HG02571 (cell line): ENCODE measurements around the gene FER.
A peak's percentile ranks its signal among the peaks of the same experiment; 100 is the strongest.
"Not testable (repeated sequence)": the region's sequence is repeated elsewhere in the genome, so short reads cannot be mapped to it uniquely, and the experiment has no call there.

ENCODE experiments used
- ATAC-seq: cut with Tn5 transposase; IDR thresholded peaks from one replicate; pipeline ENCODE4 v1.9.1; 2021; ENCODE audit warnings: mild to moderate bottlenecking, moderate library complexity; ENCODE audit not compliant: unreplicated experiment

The FER gene

DNA sequence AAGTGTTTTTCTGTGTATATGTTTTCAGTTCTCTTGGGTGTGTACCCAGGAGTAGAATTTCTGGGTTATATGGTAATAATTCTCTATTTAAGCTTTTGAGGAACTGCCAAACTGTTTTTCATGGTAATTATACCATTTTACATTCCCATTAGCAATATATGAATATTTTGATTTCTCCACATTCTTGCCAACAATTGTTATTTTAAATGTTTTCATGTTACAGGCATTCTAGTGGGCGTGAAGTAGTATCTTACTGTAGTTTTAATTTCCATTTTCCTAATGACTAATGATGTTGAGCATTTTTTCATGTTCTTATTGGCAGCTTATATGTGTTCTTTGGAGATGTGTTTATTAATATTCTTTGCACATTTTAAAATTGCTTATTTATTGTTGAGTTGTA lies 199.5 kb downstream of the FER start:
- ATAC-seq: no peak

DNA sequence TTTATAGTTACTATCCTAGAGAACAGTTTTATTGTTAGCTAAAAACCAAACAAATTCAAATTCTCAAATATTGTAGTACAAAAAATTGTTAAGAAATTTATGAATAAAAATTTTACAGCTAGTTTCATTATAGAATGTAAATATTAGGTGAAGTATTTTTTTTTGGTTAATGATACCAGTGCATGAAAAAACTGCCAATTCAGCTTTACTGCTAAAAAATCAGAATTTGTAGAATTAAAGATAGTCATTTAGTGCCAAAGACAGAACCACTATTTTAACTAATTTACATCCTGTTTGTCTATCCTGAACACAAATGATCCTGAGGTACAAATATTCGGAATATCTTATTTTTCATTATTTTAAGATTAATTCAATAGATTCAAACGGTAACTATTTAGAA lies 202.6 kb downstream of the FER start:
- ATAC-seq: no peak

DNA sequence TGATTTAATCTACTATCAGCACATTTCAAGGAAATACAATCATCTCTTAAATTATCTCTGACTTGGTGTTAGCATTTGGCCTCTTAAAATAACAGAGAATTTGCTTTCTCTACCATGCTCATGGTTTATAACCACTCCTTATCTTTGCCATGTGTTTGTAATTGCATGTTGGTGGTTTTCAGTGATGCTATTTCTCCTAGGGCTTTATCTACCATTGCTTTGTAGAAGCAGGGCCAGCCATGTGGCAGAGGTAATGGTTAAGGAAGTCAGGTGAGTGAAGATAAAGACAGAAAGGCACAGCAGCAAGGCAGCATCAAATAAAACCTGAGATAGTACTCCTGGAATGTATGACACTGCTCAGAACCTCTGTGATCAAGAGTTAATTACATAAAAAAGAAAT lies 206.2 kb downstream of the FER start:
- no peak for ATAC-seq

DNA sequence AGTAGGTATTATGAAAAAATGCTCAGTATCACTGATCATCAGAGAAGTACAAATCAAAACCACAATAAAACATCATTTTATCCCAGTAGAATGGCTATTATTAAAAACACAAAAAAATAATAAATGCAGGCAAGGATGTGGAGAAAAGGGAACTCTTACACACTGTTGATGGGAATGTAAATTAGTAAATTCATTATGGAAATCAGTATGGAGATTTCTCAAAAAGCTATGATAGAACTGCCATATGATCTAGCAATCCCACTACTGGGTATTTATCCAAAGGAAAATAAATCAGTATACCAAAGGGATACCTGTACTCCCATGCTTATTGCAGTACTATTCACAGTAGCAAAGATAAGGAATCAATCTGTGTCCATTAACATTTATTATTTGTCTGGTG lies 209.6 kb downstream of the FER start:
- ATAC-seq: no peak

DNA sequence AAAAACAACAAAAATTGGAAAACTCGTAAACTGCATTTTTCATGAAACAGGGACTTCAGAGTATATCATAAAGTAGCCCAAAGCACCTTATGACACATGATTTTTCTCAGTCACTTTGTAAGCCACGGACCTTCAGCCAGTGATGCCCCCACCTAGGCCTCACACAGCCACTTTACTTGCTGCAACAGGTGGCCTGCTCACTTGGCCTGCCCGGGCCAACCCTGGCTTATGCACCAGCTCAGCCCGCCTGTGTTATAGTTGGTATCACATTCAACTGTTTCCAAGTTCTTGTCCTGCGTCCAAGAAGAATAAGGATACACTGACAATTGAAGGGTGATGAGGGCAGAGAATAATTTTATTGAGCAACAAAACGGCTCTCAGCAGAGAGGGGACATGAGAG lies 219.2 kb downstream of the FER start:
- ATAC-seq: no peak

DNA sequence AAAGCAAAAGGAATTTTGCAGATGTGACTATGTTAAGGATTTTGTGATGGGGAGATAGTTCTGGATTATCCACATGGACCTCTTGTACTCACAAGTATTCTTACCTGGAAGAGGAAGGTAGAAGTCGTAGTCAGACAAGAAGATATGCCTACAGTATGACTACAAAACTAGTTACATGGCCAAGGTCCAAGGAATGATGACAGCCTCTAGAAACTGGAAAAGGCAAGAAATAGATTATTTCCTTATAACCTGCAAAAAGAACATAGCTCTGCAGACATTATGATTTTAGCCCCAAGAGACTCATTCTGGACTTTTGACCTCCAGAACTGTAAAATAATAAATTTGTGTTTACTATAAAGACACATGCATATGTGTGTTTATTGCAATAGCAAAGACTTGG lies 226.9 kb downstream of the FER start:
- no peak for ATAC-seq

DNA sequence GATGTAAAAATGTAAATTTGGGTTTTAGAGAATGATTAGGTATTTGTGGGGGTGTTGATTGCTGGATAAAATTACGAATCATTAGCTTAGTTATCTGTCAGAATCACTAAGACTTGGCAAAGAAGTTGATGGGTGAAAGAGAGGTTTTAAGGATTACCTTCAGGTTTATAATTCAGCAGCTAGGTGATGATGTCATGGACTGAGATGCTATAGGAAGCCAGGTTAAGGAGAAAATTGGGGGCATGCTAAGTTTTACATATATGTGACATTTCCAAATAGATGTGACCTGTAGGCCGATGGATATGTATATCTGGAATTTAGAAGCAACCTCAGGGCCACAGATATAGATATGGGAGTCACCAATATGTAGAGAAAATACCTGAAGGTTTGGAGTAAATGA lies 228.0 kb downstream of the FER start:
- ATAC-seq: no peak

DNA sequence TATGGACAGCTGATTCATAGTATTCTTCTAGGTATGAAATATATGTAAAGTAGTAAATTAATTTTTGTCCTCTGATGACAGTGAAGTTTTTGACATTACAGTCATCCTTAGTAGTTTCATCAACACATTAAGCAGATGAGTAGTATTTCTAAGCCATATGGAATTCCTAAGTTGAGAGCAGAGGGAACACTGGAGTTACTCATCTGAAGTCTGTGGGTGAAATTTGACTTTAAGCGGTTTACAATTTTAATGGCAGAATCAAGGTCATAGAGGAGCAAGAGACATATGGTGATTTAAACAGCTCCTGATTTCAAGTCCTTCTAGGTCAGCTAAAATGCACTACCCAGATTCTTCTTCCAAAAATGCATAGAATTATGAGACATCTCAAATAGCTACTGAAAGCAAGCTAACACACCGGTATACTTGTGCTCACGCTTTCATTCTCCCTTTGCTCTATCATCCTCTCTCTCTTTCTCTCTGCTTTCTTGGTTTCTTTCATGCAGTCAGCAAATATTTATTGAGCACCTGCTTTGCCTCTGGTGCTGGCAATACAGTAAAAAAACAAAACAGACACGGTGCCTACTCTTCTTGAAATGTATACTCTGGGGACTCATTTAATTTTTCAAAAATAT lies 235.9 kb downstream of the FER start:
- no peak for ATAC-seq

DNA sequence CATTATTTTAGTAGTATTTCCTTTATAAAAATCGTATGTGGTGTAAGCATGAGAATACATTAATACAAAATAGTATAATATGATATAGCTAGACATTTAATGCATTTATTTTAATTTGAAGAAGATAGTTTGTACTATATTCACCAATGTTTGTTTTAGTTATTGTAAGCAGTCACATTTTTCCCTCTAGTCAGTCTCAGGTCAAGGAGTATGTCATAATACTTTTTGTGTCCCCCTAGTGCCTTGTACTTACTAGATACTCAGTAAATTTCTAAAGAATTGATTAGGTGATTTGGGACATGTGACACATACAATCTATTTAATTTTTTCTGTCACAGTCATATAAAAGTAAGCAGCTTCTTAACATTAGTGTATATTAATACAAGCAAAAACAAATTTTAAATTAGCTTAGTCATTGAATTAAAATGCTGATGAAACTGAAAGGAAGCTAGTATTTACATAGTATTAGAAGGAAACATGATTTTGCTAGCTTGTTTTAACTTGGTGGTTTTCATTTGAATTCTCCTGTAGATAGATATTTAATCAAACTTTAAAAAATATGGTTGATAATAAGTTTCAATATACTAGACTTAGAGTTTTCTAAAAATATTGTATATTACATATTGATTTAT lies 242.2 kb downstream of the FER start:
- ATAC-seq: no peak

DNA sequence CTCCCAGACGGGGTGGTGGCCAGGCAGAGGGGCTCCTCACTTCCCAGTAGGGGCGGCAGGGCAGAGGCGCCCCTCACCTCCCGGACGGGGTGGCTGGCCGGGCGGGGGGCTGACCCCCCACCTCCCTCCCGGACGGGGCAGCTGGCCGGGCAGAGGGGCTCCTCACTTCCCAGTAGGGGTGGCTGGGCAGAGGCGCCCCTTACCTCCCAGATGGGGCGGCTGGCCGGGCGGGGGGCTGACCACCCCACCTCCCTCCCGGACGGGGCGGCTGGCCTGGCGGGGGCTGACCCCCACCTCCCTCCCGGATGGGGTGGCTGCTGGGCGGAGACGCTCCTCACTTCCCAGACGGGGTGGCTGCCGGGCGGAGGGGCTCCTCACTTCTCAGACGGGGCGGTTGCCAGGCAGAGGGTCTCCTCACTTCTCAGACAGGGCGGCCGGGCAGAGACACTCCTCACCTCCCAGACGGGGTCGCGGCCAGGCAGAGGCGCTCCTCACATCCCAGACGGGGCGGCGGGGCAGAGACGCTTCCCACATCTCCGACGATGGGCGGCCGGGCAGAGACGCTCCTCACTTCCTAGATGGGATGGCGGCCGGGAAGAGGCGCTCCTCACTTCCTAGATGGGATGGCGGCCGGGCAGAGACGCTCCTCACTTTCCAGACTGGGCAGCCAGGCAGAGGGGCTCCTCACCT lies 244.8 kb downstream of the FER start:
- not testable (repeated sequence) for ATAC-seq

DNA sequence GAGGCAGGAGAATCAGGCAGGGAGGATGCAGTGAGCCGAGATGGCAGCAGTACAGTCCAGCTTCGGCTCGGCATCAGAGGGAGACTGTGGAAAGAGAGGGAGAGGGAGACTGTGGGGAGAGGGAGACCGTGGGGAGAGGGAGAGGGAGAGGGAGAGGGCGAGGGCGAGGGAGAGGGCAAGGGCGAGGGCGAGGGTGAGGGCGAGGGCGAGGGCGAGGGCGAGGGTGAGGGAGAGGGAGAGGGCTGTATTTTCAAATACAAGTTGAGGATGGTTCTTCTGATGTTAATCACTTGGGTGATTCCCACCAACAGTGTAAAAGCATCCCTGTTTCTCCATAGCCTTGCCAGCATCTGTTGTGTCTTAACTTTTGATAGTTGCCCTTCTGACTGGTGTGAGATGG lies 245.7 kb downstream of the FER start:
- ATAC-seq: not testable (repeated sequence)

DNA sequence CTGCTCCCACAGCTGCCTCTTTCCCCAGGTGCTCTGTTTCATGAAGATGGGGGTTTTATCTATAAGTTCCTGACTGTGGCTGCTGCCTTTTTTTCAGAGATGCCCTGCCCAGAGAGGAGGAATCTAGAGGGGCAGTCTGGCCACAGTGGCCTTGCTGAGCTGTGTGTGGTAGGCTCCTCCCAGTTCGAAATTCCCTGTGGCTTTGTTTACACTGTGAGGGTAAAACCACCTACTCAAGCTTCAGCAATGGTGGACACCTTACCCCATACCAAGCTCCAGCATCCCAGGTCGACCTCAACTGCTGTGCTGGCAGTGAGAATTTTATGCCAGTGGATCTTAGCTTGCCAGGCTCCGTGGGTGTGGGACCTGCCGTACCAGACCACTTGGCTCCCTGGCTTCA lies 250.0 kb downstream of the FER start:
- ATAC-seq: no peak

DNA sequence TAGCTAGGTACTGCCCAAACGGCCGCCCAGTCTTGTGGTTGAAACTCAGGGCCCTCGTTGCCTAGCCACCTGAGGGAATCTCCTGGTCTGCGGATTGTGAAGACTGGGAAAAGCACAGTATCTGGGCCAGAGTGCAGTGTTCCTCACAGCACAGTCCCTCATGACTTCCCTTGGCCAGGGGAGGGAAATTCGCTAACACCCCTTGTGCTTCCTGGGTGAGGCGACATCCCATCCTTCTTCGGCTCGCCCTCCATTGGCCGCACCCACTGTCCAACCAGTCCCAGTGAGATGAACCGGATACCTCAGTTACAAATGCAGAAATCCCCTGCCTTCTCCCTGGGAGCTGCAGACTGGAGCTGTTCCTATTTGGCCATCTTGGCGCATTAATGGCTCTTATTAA lies 250.5 kb downstream of the FER start:
- no peak for ATAC-seq

DNA sequence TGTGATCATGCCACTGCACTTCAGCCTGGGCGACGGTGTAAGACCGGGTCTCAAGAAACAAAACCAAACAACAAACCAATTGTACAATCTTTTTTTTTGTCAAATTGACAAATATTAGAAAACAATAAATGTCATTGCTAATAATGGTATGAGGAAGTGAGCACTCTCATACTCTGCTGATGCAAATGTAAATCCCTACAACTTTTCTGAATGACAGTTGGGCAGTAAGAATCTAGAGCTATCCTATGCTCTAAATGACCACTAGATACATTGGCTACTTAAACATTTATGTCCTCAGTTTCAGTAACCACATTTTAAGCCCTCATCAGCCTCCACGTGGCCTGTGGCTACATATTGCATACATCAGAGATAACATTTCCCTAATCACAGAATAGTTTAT lies 256.2 kb downstream of the FER start:
- ATAC-seq: no peak

DNA sequence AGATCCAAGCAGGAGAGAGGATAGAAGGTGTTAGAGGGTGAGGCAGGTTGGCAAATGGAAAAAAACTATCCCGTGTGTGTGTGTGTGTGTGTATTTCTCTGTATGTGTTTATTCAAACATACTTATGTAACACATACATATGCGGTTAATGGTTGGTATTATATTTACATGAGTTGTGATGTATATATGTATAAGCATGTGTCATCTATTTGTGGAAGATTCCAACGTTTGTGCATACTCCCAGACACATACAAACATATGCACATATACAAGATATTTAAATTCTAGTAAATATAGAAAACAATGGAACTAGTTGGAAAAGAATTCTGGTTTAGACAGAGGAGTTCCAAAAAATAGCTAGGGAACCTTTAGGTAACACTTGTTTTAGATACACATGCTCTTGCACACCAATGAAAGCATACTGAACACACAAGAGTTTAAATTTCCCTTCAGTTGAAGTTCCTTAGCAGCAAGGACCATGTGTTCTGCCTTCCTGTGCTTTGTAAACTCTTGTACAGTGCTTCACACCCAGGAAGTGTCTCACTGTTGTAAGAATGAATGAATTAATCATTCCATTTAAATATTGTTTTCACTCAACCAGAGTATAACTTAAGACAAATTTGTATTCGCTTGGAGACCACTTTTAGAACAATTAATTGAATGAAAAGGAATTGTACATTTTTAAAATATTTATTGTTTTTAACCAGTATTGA lies 257.8 kb downstream of the FER start:
- no peak for ATAC-seq

DNA sequence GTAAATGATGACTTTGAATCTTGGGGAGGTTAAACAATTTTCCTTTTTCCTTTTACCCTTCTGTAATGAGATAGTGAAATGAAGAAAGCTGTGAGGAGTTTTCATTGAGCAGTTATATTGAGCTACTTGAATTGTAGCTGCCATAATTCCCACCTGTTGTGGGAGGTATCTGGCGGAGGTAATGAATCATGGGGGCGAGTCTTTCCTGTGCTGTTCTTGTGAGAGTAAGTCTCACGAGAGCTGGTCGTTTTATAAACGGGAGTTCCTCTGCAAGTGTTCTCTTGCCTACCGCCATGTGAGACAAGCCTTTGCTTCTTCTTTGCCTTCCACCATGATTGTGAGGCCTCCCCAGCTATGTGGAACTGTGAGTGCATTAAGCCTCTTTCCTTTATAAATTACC lies 258.4 kb downstream of the FER start:
- no peak for ATAC-seq

DNA sequence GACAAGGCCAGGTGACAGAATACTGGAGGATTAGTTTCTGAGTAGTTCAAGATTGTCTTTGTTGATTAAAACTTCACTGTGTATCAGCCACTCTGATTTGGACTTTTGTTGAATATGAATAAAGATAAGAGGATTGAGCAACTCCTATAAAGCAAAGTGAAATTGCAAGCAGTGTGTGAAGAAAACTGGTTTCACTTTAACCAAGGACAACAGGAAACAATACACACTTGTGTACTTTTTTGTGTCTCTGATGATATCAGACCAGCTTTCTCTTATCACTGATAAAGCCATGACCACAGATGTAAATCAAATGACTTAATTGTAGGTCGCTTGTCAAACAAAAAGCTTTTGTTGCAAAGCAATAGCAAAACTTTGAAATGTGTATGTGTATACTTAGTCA lies 268.6 kb downstream of the FER start:
- ATAC-seq: no peak

DNA sequence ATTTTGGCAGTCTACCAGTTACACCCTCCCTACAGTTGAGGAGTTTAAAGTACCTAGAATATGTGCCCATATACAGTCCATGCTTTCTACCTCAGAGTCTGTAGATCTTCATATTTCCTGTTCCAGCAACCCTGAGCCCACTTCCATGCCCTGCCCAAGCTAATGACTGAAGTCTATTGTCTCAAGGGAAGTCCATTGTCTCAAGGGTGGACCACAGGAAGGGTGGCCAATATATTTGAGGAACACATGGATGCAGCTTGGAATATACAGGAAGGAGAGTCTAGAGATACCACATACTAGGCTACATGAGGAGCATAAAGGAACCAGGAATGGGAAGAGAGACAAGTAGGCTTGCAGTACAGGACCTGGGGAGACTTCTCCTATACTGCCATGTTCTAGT lies 274.4 kb downstream of the FER start:
- no peak for ATAC-seq

DNA sequence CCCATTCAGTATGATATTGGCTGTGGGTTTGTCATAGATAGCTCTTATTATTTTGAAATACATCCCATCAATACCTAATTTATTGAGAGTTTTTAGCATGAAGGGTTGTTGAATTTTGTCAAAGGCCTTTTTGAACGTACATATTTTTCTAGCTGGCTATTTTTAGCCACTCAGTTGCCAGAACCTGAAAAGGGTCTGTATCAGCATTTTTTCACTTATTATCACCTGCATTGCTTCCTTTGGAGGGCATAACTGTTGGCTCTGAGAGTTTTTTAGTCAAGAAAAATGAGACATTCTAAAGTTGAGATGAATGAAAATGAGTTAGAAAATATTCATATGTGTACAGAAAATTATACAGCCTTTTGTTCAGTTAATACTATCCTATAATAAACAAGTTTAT lies 278.0 kb downstream of the FER start:
- not testable (repeated sequence) for ATAC-seq

DNA sequence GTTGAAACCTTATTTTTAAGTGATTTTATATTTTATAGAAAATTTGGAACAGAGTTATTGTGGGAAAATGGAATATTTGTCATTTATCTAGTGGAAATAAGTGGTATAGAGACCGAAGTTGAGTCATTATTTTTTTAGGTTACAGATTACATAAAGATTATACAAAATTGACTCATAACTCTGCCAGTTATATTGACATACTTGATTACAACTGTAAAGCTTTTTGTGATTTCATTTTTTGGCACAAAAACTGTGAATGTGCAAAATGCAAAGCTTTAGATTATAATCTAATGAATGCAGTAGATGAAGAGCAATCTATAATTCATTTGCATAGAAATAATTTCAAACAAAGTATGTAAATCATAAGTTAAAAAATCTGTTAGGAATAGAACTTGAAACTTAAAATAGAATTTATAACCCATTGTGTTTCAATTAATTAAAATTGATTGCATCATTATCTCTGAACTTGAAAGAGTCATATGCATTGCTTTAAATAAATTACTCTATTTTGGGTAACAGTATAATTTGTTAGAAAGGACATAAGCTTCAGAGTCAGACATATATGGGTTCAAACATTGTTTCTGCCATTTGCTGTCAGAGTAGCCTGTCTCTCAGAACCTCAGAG lies 280.4 kb downstream of the FER start:
- ATAC-seq: no peak

DNA sequence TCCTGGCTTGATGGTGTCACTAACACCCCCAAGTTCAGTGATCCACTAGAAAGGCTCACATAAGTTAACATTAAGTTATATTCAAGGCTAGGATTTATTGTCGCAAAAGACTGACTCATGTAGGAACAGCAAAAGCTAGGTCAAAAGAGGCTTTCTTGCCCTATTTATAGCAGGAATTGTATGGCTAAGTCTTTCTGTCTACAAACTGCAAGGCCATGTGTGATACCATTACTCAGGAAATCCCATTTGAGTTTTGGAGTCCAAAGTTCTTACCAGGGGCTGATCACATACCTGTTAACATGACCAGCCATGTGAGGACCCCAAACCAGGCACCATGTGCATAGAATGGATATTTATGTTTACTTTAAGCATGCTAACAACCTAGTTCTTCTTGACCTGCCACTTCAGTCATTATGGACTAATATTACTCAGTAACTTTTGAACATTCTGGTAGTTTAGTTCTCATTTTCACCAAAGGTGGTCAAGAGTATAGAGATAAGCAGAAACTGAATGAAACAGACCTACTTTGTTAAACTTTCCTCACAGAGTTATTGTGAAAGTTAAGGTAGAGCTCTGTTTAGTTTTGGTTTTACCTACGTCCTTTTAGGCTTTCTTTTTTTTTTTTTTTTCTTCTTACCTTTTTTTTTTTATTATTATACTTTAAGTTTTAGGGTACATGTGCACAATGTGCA lies 281.1 kb downstream of the FER start:
- ATAC-seq: peak; percentile 53
